H9 (cell line): ENCODE data around the gene MINDY2. TPM values are rescaled to one million over a fixed set of nuclear protein-coding genes. Genes with fewer than 3 reads are reported as not detected.

Experiments used
- DNase-seq: peaks from one replicate; pipeline ENCODE4 v3.0.0-alpha.2; 2017
- H2AFZ ChIP-seq: one replicate; pipeline ENCODE4 v1.6.1; 2013; ENCODE audit warnings: mild to moderate bottlenecking, low read length, control low read depth, moderate library complexity
- H2AK5ac ChIP-seq: 2 replicates; pipeline ENCODE4 v1.6.1; 2013; ENCODE audit warnings: low read length, control low read depth, mixed read lengths; ENCODE audit not compliant: insufficient read length
- H2BK120ac ChIP-seq: one replicate; pipeline ENCODE4 v1.6.1; 2013; ENCODE audit warnings: low read depth, mild to moderate bottlenecking, low read length, control low read depth, inconsistent platforms; ENCODE audit not compliant: poor library complexity, severe bottlenecking
- H2BK12ac ChIP-seq: 2 replicates; pipeline ENCODE4 v1.6.1; 2013; ENCODE audit warnings: low read length, control low read depth, mixed read lengths, low read depth; ENCODE audit not compliant: insufficient read length
- H2BK15ac ChIP-seq: 2 replicates; pipeline ENCODE4 v1.6.1; 2013; ENCODE audit warnings: low read depth, low read length, control low read depth
- H2BK20ac ChIP-seq: one replicate; pipeline ENCODE4 v1.6.1; 2013; ENCODE audit warnings: low read depth, mild to moderate bottlenecking, low read length, control low read depth, inconsistent platforms; ENCODE audit not compliant: poor library complexity, severe bottlenecking
- H2BK5ac ChIP-seq: 2 replicates; pipeline ENCODE4 v1.6.1; 2013; ENCODE audit warnings: low read length, control low read depth, mixed read lengths; ENCODE audit not compliant: insufficient read length
- H3K14ac ChIP-seq: 2 replicates; pipeline ENCODE4 v1.6.1; 2013; ENCODE audit warnings: low read length, control low read depth; ENCODE audit not compliant: insufficient read depth
- H3K18ac ChIP-seq: 2 replicates; pipeline ENCODE4 v1.6.1; 2013; ENCODE audit warnings: low read depth, mild to moderate bottlenecking, mixed read lengths, low read length, control low read depth; ENCODE audit not compliant: insufficient read length
- H3K23ac ChIP-seq: 2 replicates; pipeline ENCODE4 v1.6.1; 2013; ENCODE audit warnings: low read length, control low read depth, mixed read lengths, low read depth; ENCODE audit not compliant: insufficient read length
- H3K23me2 ChIP-seq: 2 replicates; pipeline ENCODE4 v1.6.1; 2013; ENCODE audit warnings: low read depth, mild to moderate bottlenecking, mixed read lengths, low read length, control low read depth; ENCODE audit not compliant: insufficient read length, poor library complexity, severe bottlenecking
- H3K27ac ChIP-seq: 2 replicates; pipeline ENCODE4 v1.5.1; 2013; ENCODE audit warnings: low read length, control low read depth, mixed read lengths, low read depth; ENCODE audit not compliant: insufficient read length
- H3K27me3 ChIP-seq: 2 replicates; pipeline ENCODE4 v1.6.1; 2013; ENCODE audit warnings: low read length, control low read depth, inconsistent platforms; ENCODE audit not compliant: insufficient read depth
- H3K4ac ChIP-seq: 2 replicates; pipeline ENCODE4 v1.6.1; 2013; ENCODE audit warnings: low read depth, mild to moderate bottlenecking, control low read depth, inconsistent platforms, low read length, moderate library complexity
- H3K4me1 ChIP-seq: 2 replicates; pipeline ENCODE4 v1.6.1; 2013; ENCODE audit warnings: low read length, control low read depth, inconsistent platforms; ENCODE audit not compliant: insufficient read depth
- H3K4me2 ChIP-seq: 2 replicates; pipeline ENCODE4 v1.6.1; 2013; ENCODE audit warnings: low read length, control low read depth, mixed read lengths; ENCODE audit not compliant: insufficient read length, insufficient read depth
- H3K56ac ChIP-seq: 2 replicates; pipeline ENCODE4 v1.6.1; 2013; ENCODE audit warnings: low read depth, mild to moderate bottlenecking, mixed read lengths, low read length, control low read depth; ENCODE audit not compliant: insufficient read length
- H3K79me1 ChIP-seq: 2 replicates; pipeline ENCODE4 v1.6.1; 2013; ENCODE audit warnings: low read depth, mild to moderate bottlenecking, moderate library complexity, low read length, control low read depth, inconsistent platforms; ENCODE audit not compliant: insufficient read depth, poor library complexity, severe bottlenecking
- H3K79me2 ChIP-seq: 2 replicates; pipeline ENCODE4 v1.6.1; 2013; ENCODE audit warnings: low read length, control low read depth, inconsistent platforms; ENCODE audit not compliant: insufficient read depth
- H3K9ac ChIP-seq: 2 replicates; pipeline ENCODE4 v1.6.1; 2013; ENCODE audit warnings: low read length, control low read depth, mixed read lengths; ENCODE audit not compliant: insufficient read length; ENCODE audit errors: extremely low read depth
- H3K9me3 ChIP-seq: one replicate; pipeline ENCODE4 v1.6.1; 2013; ENCODE audit warnings: low read depth, low read length, inconsistent platforms; ENCODE audit not compliant: control insufficient read depth
- H3T11ph ChIP-seq: one replicate; pipeline ENCODE4 v1.6.1; 2013; ENCODE audit warnings: mild to moderate bottlenecking, low read length, control low read depth, inconsistent platforms
- H4K20me1 ChIP-seq: one replicate; pipeline ENCODE4 v1.6.1; 2013; ENCODE audit not compliant: control insufficient read depth, insufficient read length, insufficient read depth
- H4K5ac ChIP-seq: 2 replicates; pipeline ENCODE4 v1.6.1; 2013; ENCODE audit warnings: low read depth, mild to moderate bottlenecking, mixed read lengths, low read length, control low read depth; ENCODE audit not compliant: insufficient read length
- H4K8ac ChIP-seq: replicated peaks from 2 replicates; pipeline ENCODE4 v1.6.1; 2013; ENCODE audit warnings: low read length, control low read depth, mixed read lengths, low read depth; ENCODE audit not compliant: insufficient read length
- H4K91ac ChIP-seq: 2 replicates; pipeline ENCODE4 v1.6.1; 2013; ENCODE audit warnings: low read depth, mild to moderate bottlenecking, moderate library complexity, mixed read lengths, low read length, control low read depth; ENCODE audit not compliant: insufficient read length
- H3K27ac Mint-ChIP-seq, 3 experiments: 2 replicates in 2 of 3; 3 replicates in 1 of 3; pipeline ENCODE4 v1.8.0; 2020 to 2021; ENCODE audit warnings: mixed read lengths in 3 of 3, mild to moderate bottlenecking in 1 of 3, moderate library complexity in 1 of 3
- H3K27me3 Mint-ChIP-seq: 2 replicates; pipeline ENCODE4 v1.8.0; 2021; ENCODE audit warnings: low read depth, mild to moderate bottlenecking, moderate library complexity, mixed read lengths
- H3K36me3 Mint-ChIP-seq, 3 experiments: 2 replicates in 2 of 3; 3 replicates in 1 of 3; pipeline ENCODE4 v1.8.0; 2020 to 2021; ENCODE audit warnings: low read depth in 3 of 3, mixed read lengths in 3 of 3; ENCODE audit not compliant: insufficient read depth in 1 of 3
- H3K4me1 Mint-ChIP-seq, 2 experiments: 2 replicates each; pipeline ENCODE4 v1.8.0; 2020; ENCODE audit warnings: mixed read lengths in 2 of 2
- H3K4me3 Mint-ChIP-seq, 2 experiments: 2 replicates in 1 of 2; 3 replicates in 1 of 2; pipeline ENCODE4 v1.8.0; 2020 to 2021; ENCODE audit warnings: mild to moderate bottlenecking in 2 of 2, mixed read lengths in 2 of 2, moderate library complexity in 1 of 2
- H3K9me3 Mint-ChIP-seq, 2 experiments: 2 replicates in 1 of 2; 3 replicates in 1 of 2; pipeline ENCODE4 v1.8.0; 2020; ENCODE audit warnings: mild to moderate bottlenecking in 2 of 2, mixed read lengths in 2 of 2, moderate library complexity in 1 of 2
- WGBS: extraction: QIAGEN DNeasy Blood & Tissue Kit; methylation state at CpG from one replicate; pipeline ENCODE4 v1.1.7; 2013; ENCODE audit warnings: missing lambda C conversion rate, low lambda C conversion rate, mixed read lengths; ENCODE audit not compliant: insufficient read length; ENCODE audit errors: extremely low coverage; 5-methylcytosine and 5-hydroxymethylcytosine counted together
- total RNA-seq: library from RNA; stranded (reverse); gene quantifications from 2 replicates; pipeline ENCODE4 v1.2.1, GENCODE V29; 2021
- TF ChIP-seq, protein P1 (sequence below): fragments of 200-600 bp; sonication (generic); conservative IDR thresholded peaks from 3 replicates; pipeline ENCODE4 v1.8.0; 2021; ENCODE audit warnings: antibody characterized with exemption, mild to moderate bottlenecking

Gene MINDY2
- total RNA-seq, 1 experiment from 2014 or later, result 32.3 TPM

DNA sequence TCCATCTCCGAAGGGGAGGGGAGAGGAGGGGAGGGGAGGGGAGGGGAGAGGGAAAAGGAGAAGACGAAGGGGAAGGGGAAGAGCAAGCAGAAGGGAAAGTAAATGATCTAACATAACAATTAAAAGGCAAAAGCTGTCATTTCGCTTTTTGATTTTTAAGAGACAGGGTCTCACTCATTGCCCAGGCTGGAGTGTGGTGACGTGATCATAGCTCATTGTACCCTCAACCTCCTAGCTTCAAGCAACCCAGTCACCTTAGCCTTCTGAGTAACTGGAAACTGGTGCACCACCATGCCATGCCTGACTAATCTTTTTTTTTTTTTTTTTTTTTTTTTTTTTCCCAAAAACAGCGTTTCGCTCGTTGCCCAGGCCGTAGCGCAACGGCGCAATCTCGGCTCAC is 44.2 kb upstream of the MINDY2 start:
- H4K5ac ChIP-seq, result no peak overlapping the region
- no peak overlapping the region for H2BK120ac ChIP-seq
- H4K20me1 ChIP-seq, result no peaks in the 10 kb centered on the region
- DNase-seq, result no peak
- no peak overlapping the region for H3K18ac ChIP-seq
- H3K14ac ChIP-seq, result no peak overlapping the region
- no CpG with 5 or more reads among the region's 12 CpGs for WGBS
- Mint-ChIP-seq H3K4me3 (no peak overlapping the region), H3K36me3 (peaks cover 0 to 4% (median 2%) of the 10 kb centered on the region in 3 experiments; a peak in 3 of 7 replicates), H3K4me1 (peaks cover 20 to 27% of the 10 kb centered on the region in 2 experiments), H3K27ac (no peak overlapping the region), H3K9me3 (no peaks in the 10 kb centered on the region), H3K27me3 (no peaks in the 10 kb centered on the region)
- H3K79me1 ChIP-seq, result peaks cover 8% of the 10 kb centered on the region
- H3K27ac ChIP-seq, result no peak overlapping the region
- H2BK15ac ChIP-seq, result no peak overlapping the region
- no peak overlapping the region for H2BK20ac ChIP-seq
- no peak overlapping the region for H4K8ac ChIP-seq
- no peak overlapping the region for H2AK5ac ChIP-seq
- no peak overlapping the region for H3K4ac ChIP-seq
- H3K9me3 ChIP-seq, result no peaks in the 10 kb centered on the region
- H3K27me3 ChIP-seq, result no peaks in the 10 kb centered on the region
- no peak overlapping the region for H3K56ac ChIP-seq
- peaks cover 18% of the 10 kb centered on the region; the same call in 1 of the 2 replicates for H3K79me2 ChIP-seq
- H2BK5ac ChIP-seq, result no peak overlapping the region
- no peak overlapping the region for H3K4me2 ChIP-seq
- no peaks in the 10 kb centered on the region for H3K23me2 ChIP-seq
- no peak overlapping the region for H2BK12ac ChIP-seq
- TF ChIP-seq, protein P1, sequence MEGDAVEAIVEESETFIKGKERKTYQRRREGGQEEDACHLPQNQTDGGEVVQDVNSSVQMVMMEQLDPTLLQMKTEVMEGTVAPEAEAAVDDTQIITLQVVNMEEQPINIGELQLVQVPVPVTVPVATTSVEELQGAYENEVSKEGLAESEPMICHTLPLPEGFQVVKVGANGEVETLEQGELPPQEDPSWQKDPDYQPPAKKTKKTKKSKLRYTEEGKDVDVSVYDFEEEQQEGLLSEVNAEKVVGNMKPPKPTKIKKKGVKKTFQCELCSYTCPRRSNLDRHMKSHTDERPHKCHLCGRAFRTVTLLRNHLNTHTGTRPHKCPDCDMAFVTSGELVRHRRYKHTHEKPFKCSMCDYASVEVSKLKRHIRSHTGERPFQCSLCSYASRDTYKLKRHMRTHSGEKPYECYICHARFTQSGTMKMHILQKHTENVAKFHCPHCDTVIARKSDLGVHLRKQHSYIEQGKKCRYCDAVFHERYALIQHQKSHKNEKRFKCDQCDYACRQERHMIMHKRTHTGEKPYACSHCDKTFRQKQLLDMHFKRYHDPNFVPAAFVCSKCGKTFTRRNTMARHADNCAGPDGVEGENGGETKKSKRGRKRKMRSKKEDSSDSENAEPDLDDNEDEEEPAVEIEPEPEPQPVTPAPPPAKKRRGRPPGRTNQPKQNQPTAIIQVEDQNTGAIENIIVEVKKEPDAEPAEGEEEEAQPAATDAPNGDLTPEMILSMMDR, result no peak
- H3K9ac ChIP-seq, result no peak overlapping the region
- no peaks in the 10 kb centered on the region; the same call in 1 of the 2 replicates for H3K4me1 ChIP-seq
- no peak overlapping the region for H3T11ph ChIP-seq
- H4K91ac ChIP-seq, result no peak overlapping the region
- no peak overlapping the region for H3K23ac ChIP-seq
- H2AFZ ChIP-seq, result no peak overlapping the region
